MM.1S (cell line): Measurements from ENCODE around the gene UBXN2A.
A peak's percentile ranks its signal among the peaks of the same experiment; 100 is the strongest.

ENCODE experiments used
- DNase-seq: peaks from one replicate; pipeline ENCODE4 v3.0.0-alpha.2; 2015
- H2AFZ ChIP-seq: fragments of 300-600 bp; sonication (generic); 2 replicates; pipeline ENCODE4 v1.6.0; 2016; ENCODE audit warnings: antibody characterized with exemption, low read length
- H3F3A ChIP-seq: fragments of 300-600 bp; sonication (generic); 2 replicates; pipeline ENCODE4 v1.6.1; 2016; ENCODE audit warnings: mild to moderate bottlenecking, antibody characterized with exemption, low read length, moderate library complexity, mixed read lengths; ENCODE audit not compliant: insufficient read depth
- H3K27ac ChIP-seq: fragments of 300-600 bp; sonication (generic); 2 replicates; pipeline ENCODE4 v1.5.1; 2016; ENCODE audit warnings: mild to moderate bottlenecking, low read length
- H3K27me3 ChIP-seq: fragments of 300-600 bp; sonication (generic); replicated peaks from 2 replicates; pipeline ENCODE4 v1.6.0; 2016; ENCODE audit warnings: low read length; ENCODE audit not compliant: insufficient read depth
- H3K36me3 ChIP-seq: fragments of 300-600 bp; sonication (generic); replicated peaks from 2 replicates; pipeline ENCODE4 v1.6.1; 2016; ENCODE audit warnings: mild to moderate bottlenecking, low read length, mixed read lengths; ENCODE audit not compliant: insufficient read depth
- H3K4me1 ChIP-seq: fragments of 300-600 bp; sonication (generic); 2 replicates; pipeline ENCODE4 v1.6.1; 2016; ENCODE audit warnings: low read length, mixed read lengths
- H3K4me2 ChIP-seq: fragments of 300-600 bp; sonication (generic); 2 replicates; pipeline ENCODE4 v1.6.0; 2016; ENCODE audit warnings: low read depth, low read length
- H3K4me3 ChIP-seq: fragments of 300-600 bp; sonication (generic); 2 replicates; pipeline ENCODE4 v1.5.1; 2016; ENCODE audit warnings: low read length, mixed read lengths
- H3K79me2 ChIP-seq: fragments of 300-600 bp; sonication (generic); 2 replicates; pipeline ENCODE4 v1.6.1; 2016; ENCODE audit warnings: mixed run types, low read length, mixed read lengths
- H3K9ac ChIP-seq: fragments of 300-600 bp; sonication (generic); 2 replicates; pipeline ENCODE4 v1.6.1; 2016; ENCODE audit warnings: low read length, mixed read lengths
- H3K9me2 ChIP-seq: fragments of 300-600 bp; sonication (generic); replicated peaks from 2 replicates; pipeline ENCODE4 v1.6.1; 2016; ENCODE audit warnings: mild to moderate bottlenecking, low read length, mixed read lengths; ENCODE audit not compliant: insufficient read depth
- H3K9me3 ChIP-seq: fragments of 300-600 bp; sonication (generic); replicated peaks from 2 replicates; pipeline ENCODE4 v1.6.1; 2016; ENCODE audit warnings: mild to moderate bottlenecking, low read length, mixed read lengths; ENCODE audit not compliant: insufficient read depth
- H4K20me1 ChIP-seq: fragments of 300-600 bp; sonication (generic); 2 replicates; pipeline ENCODE4 v1.6.1; 2016; ENCODE audit warnings: mild to moderate bottlenecking, low read length, moderate library complexity, mixed read lengths; ENCODE audit not compliant: insufficient read depth
- EZH2 ChIP-seq: fragments of 300-600 bp; sonication (generic); optimal IDR thresholded peaks from 2 replicates; pipeline ENCODE3; 2017; ENCODE audit warnings: low read depth, mild to moderate bottlenecking, antibody characterized with exemption, low read length, mixed read lengths
- EZH2phosphoT487 ChIP-seq: fragments of 300-600 bp; sonication (generic); IDR thresholded peaks from 2 replicates; pipeline ENCODE4 v1.6.1; 2018; ENCODE audit warnings: antibody characterized with exemption, low read length
- TF ChIP-seq, protein P1 (sequence below): fragments of 300-600 bp; sonication (generic); IDR thresholded peaks from 2 replicates; pipeline ENCODE4 v1.5.1; 2016; ENCODE audit warnings: antibody characterized with exemption, low read length, mixed read lengths

The UBXN2A gene

DNA sequence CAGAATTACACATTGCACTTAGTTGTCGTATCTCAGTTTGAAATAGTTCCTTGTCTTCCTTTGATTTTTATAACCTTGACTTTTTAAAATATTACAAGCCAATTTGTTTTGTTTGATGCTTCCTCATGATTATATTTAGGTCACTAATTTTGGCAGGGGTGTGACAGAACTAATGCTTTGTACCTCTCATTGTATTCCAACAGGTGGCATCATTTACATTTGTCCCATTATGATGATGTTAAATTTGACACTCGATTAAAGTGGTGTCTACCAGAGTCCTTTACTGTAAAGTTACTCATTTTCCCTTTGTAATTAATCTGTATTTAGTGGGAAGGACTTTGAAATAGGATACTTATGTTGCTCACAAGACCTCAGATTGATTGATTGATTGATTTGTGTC is 48.1 kb downstream of the UBXN2A start:
- no peaks in the 10 kb centered on the region for H3K9me3 ChIP-seq
- no peaks in the 10 kb centered on the region for H3K79me2 ChIP-seq
- H3F3A ChIP-seq, result 0 out of 2 replicates have a peak, but pooled peaks cover 2% of the 10 kb centered on the region
- H4K20me1 ChIP-seq, result no peaks in the 10 kb centered on the region
- no peaks in the 10 kb centered on the region for H3K9me2 ChIP-seq
- H3K4me2 ChIP-seq, result no peak overlapping the region
- no peak for TF ChIP-seq EZH2
- TF ChIP-seq, protein P1, sequence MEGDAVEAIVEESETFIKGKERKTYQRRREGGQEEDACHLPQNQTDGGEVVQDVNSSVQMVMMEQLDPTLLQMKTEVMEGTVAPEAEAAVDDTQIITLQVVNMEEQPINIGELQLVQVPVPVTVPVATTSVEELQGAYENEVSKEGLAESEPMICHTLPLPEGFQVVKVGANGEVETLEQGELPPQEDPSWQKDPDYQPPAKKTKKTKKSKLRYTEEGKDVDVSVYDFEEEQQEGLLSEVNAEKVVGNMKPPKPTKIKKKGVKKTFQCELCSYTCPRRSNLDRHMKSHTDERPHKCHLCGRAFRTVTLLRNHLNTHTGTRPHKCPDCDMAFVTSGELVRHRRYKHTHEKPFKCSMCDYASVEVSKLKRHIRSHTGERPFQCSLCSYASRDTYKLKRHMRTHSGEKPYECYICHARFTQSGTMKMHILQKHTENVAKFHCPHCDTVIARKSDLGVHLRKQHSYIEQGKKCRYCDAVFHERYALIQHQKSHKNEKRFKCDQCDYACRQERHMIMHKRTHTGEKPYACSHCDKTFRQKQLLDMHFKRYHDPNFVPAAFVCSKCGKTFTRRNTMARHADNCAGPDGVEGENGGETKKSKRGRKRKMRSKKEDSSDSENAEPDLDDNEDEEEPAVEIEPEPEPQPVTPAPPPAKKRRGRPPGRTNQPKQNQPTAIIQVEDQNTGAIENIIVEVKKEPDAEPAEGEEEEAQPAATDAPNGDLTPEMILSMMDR, result peak; percentile 37
- TF ChIP-seq EZH2phosphoT487, result no peak
- H3K9ac ChIP-seq, result no peak overlapping the region
- H3K4me3 ChIP-seq, result no peak overlapping the region
- no peaks in the 10 kb centered on the region for H3K4me1 ChIP-seq
- H3K27ac ChIP-seq, result no peak overlapping the region
- H3K27me3 ChIP-seq, result no peaks in the 10 kb centered on the region
- H2AFZ ChIP-seq, result no peak overlapping the region
- peak; percentile 11 for DNase-seq
- H3K36me3 ChIP-seq, result no peaks in the 10 kb centered on the region; the same call in 1 of the 2 replicates

DNA sequence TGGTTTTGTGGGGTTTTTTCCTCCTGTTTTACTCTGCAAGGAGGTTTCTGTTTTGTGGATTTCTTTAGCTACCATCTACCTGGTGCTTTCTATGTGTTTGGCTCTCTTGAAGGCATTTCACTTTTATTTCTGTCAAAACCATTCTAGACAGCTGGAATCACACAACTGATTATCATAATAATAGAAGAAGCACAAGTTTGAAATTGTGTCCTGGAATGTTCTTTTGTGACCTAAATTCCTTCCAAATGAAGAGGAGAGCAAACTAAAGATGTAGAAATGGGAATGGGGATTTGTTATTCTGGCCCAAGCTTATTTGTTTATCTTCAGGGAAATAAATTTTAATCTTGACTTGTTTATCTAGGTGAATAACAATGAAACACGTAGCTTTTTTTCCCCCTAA is 52.7 kb downstream of the UBXN2A start:
- no peak overlapping the region for H3K4me3 ChIP-seq
- TF ChIP-seq EZH2 (no peak), EZH2phosphoT487 (no peak)
- TF ChIP-seq, protein P1, result no peak
- H2AFZ ChIP-seq, result no peak overlapping the region
- no peaks in the 10 kb centered on the region for H3K4me1 ChIP-seq
- H3K27ac ChIP-seq, result no peak overlapping the region
- H3K4me2 ChIP-seq, result no peak overlapping the region
- no peaks in the 10 kb centered on the region for H3K36me3 ChIP-seq
- H3K79me2 ChIP-seq, result no peaks in the 10 kb centered on the region
- H3K9ac ChIP-seq, result no peak overlapping the region
- no peaks in the 10 kb centered on the region for H3K9me3 ChIP-seq
- H3K9me2 ChIP-seq, result no peaks in the 10 kb centered on the region
- no peaks in the 10 kb centered on the region for H4K20me1 ChIP-seq
- H3K27me3 ChIP-seq, result no peaks in the 10 kb centered on the region
- DNase-seq, result no peak
- 0 out of 2 replicates have a peak, but pooled peaks cover 2% of the 10 kb centered on the region for H3F3A ChIP-seq

- no peaks in the 10 kb centered on the region for H3K9me3 ChIP-seq
- no peaks in the 10 kb centered on the region for H4K20me1 ChIP-seq
- 0 out of 2 replicates have a peak, but pooled peaks cover 2% of the 10 kb centered on the region for H3F3A ChIP-seq
- no peak overlapping the region for H3K4me3 ChIP-seq
- no peak overlapping the region for H3K27ac ChIP-seq
- no peaks in the 10 kb centered on the region for H3K36me3 ChIP-seq
- H3K4me2 ChIP-seq, result no peak overlapping the region
- H3K27me3 ChIP-seq, result no peaks in the 10 kb centered on the region
- TF ChIP-seq EZH2 (no peak), EZH2phosphoT487 (no peak)
- TF ChIP-seq, protein P1, result no peak
- no peak for DNase-seq
- no peaks in the 10 kb centered on the region for H3K4me1 ChIP-seq
- no peaks in the 10 kb centered on the region for H3K9me2 ChIP-seq
- H2AFZ ChIP-seq, result no peak overlapping the region
- no peak overlapping the region for H3K9ac ChIP-seq
- H3K79me2 ChIP-seq, result no peaks in the 10 kb centered on the region
Measured at GRCh38 chr2:23993736-23994269, 53.5 kb downstream of the UBXN2A start.
